ENCODE data around the gene NT5C1A.

- TF ChIP-seq CTCF (IDR thresholded peaks at IDR 0.05; ENCODE audit: poor library complexity) (no peak), EZH2 (IDR thresholded peaks at IDR 0.05; ENCODE audit: borderline replicate concordance) (no peak)
Observed at GRCh38 chr1:39689214-39689613, 17.3 kb upstream of the NT5C1A start.

Measured in hepatocyte (in vitro differentiated cells).